ENCODE data around the gene KCNJ9. TPM values are rescaled to one million over a fixed set of nuclear protein-coding genes. Genes with fewer than 3 reads are reported as not detected.

KCNJ9 gene
- total and polyA plus RNA-seq, 3 donors from 2014 or later, result 0.37 to 0.68 (median 0.55) TPM

DNA sequence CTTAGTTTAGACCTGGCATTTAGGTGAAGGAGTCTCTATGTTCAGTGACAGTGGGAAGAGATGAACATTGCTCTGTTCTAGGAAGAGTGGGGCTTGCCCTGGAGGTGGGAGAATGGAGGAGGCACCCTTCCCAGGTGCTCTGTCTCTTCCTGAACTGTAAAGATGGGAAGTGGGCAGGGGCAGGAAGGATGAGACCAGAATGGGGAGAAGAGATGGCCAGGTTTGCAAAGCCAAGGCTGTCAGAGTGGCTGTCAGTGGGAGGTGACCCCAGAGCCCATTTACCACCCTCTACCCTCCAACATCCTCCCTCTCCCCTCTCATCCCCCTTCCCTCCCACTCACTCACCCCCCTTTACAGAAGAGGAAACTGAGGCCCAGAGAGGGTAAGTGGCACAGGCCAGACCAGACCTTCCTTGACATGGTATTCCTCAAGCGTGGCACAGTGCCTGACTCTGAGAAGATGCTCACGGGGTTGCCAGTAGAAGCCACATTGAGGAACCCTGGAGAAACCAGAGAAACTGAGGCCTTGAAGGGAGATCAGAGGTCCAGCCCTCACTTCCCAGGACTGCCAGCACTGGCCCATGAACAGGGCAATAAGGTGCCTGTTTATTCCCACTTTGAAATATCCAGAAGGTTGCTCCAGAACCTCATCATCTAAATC, 18.5 kb downstream of the KCNJ9 start:
- H3K36me3 ChIP-seq (ENCODE audit: low read depth, missing control alignments), result no peaks in the 10 kb centered on the region
- intact Hi-C loops (cut with DNase I; ENCODE audit: low total_unique reads), result loop anchor here (5.0 to 10.0 kb wide), 2 partner anchors 95 to 152 kb away; partner anchors contain the start of gene CASQ1
- no peak overlapping the region for H3K4me3 ChIP-seq
- no peaks in the 10 kb centered on the region for H3K9me3 ChIP-seq
- no peak for DNase-seq
- peaks cover 45% of the 10 kb centered on the region for H3K4me1 ChIP-seq
- peak overlapping the region; percentile 89 to 92 for H3K27ac ChIP-seq
- TF ChIP-seq, protein P1, sequence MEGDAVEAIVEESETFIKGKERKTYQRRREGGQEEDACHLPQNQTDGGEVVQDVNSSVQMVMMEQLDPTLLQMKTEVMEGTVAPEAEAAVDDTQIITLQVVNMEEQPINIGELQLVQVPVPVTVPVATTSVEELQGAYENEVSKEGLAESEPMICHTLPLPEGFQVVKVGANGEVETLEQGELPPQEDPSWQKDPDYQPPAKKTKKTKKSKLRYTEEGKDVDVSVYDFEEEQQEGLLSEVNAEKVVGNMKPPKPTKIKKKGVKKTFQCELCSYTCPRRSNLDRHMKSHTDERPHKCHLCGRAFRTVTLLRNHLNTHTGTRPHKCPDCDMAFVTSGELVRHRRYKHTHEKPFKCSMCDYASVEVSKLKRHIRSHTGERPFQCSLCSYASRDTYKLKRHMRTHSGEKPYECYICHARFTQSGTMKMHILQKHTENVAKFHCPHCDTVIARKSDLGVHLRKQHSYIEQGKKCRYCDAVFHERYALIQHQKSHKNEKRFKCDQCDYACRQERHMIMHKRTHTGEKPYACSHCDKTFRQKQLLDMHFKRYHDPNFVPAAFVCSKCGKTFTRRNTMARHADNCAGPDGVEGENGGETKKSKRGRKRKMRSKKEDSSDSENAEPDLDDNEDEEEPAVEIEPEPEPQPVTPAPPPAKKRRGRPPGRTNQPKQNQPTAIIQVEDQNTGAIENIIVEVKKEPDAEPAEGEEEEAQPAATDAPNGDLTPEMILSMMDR (IDR thresholded peaks at IDR 0.05), result no peak
- no peak for TF ChIP-seq POLR2A (IDR thresholded peaks at IDR 0.05)
- WGBS, 2 donors, result 92 to 97% methylated on average over 2 of the region's 2 CpGs
- no peaks in the 10 kb centered on the region for H3K27me3 ChIP-seq

DNA sequence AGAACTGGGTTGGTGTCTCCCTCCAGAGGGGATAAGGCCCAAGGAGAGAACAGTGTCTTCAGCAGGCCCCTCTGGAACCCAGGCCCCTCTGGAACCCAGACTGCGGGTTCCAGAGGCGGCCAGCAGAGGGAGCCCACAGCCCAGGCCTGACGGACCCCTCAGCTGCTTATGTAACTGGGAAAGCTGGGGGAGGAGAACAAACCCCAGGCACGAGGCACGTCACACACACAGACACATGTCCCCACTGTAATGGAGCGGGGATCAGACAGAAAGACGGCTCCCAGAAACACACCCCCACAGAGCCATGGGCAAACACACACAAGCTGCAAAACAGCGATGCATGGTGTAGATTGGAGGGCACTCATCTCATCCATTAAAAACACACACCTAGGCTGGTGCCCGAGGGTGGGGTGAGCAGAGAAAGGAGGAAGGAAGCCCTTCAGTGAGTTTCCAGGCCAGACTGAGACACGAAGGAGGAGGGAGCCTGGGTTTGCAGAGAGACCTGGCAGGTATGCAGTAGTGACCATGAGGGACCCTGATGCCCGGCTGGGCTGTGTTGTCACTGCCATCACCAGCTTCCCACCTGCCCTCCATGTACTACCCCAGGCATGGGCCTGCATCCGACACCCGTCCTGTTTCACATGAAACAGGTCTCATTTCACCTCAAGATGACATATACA, 19.8 kb downstream of the KCNJ9 start:
- H3K4me3 ChIP-seq, result no peak overlapping the region
- peak; percentile 90 for DNase-seq
- H3K36me3 ChIP-seq (ENCODE audit: low read depth, missing control alignments), result no peaks in the 10 kb centered on the region
- no peaks in the 10 kb centered on the region for H3K27me3 ChIP-seq
- TF ChIP-seq, protein P1 (IDR thresholded peaks at IDR 0.05), result peak; percentile 93 to 98 (median 96)
- TF ChIP-seq POLR2A (IDR thresholded peaks at IDR 0.05), result no peak
- H3K4me1 ChIP-seq, result peaks cover 45% of the 10 kb centered on the region
- H3K27ac ChIP-seq, result peak overlapping the region; percentile 70 to 75
- intact Hi-C loops (cut with DNase I; ENCODE audit: low total_unique reads), result loop anchor here (5.0 to 10.0 kb wide), 2 partner anchors 94 to 151 kb away; partner anchors contain the start of gene CASQ1
- H3K9me3 ChIP-seq, result no peaks in the 10 kb centered on the region
- WGBS, 2 donors, result 34% methylated on average over 11 to 13 of the region's 13 CpGs

DNA sequence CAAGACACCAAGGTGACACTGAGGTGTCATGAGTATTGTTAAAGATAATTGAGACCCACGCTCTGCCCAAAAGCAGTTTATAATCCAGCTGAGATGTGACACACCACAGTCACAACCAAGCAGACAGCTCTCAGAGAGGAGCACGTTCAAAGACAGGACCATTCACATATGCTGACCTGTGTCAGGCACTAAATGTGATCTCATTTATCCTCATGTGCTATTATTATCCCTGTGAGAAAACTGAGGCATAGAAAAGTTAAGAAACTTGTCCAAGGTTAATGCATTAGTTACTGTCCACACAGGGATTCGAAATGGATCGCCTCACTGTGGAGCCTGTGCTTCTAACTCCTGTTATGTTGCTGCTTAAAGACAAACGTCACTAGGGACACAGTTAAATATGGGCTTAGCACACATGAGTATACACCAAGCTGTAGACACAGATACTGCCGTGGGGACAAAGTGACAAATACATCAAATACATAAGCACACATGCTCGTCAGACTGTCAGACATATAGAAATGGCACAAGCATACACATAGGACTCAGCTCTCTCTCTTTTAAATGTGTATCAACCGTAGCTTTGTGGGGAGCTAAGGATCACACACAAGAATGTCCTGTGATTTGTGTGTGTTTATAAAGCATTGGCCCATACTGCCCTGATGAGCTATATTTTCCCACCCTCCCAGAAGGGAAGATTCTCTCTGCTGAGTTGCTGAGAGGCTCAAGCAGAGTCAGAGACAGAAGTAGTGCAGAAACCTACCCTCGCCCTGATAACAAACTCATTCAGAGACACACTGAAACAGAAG, 20.6 kb downstream of the KCNJ9 start:
- H3K27me3 ChIP-seq, result no peaks in the 10 kb centered on the region
- no peaks in the 10 kb centered on the region for H3K36me3 ChIP-seq (ENCODE audit: low read depth, missing control alignments)
- H3K27ac ChIP-seq, result peak overlapping the region; percentile 70 to 75
- no peaks in the 10 kb centered on the region for H3K9me3 ChIP-seq
- no peak for DNase-seq
- intact Hi-C loops (cut with DNase I; ENCODE audit: low total_unique reads), result loop anchor here (5.0 to 10.0 kb wide), 2 partner anchors 93 to 150 kb away; partner anchors contain the start of gene CASQ1
- TF ChIP-seq, protein P1 (IDR thresholded peaks at IDR 0.05), result no peak
- no peak for TF ChIP-seq POLR2A (IDR thresholded peaks at IDR 0.05)
- WGBS, 2 donors, result 57 to 63% methylated on average over 9 of the region's 9 CpGs
- H3K4me3 ChIP-seq, result no peak overlapping the region
- peaks cover 40% of the 10 kb centered on the region for H3K4me1 ChIP-seq

DNA sequence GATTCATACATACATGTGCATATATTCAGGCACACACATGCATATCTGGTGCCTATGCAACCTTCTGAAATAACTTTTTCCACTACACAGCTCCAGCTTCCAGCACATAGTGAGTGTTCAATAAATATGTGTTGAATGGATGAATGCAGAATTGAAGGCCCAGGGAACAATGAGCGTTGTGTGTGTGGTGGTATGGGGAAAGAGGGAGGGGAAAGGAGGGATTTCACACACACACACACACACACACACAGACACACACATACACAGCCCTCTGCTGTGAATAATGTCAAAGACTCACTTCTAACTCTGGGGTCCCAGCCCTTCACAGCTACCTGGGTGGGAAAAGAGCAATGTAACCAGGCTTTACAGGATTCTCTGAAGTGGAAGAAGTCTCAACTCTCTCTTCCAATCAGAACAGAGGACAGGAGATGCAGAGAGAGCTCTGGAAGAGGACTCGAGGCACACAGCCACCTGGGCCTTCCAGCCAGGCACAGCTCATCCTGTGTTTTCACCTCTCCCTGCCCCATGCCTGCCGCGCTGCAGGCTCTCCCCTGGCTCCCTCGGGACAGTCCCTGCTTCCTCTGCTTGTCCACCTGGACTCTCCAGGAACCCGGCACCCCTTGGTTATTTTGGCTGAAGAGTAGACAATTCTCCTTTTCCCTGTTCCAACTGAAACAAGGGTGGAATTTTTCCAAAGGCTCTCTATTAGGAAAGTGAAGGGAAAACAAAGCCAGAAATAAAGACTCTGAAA, 22.5 kb downstream of the KCNJ9 start:
- Histone ChIP-seq H3K4me1 (peaks cover 30% of the 10 kb centered on the region), H3K36me3 (ENCODE audit: low read depth, missing control alignments) (no peaks in the 10 kb centered on the region), H3K9me3 (no peaks in the 10 kb centered on the region), H3K27ac (peak overlapping the region in 1 of 2 donors; percentile 47), H3K27me3 (no peaks in the 10 kb centered on the region), H3K4me3 (no peak overlapping the region)
- TF ChIP-seq, protein P1 (IDR thresholded peaks at IDR 0.05), result no peak
- no peak for TF ChIP-seq POLR2A (IDR thresholded peaks at IDR 0.05)
- no peak for DNase-seq
- intact Hi-C loops (cut with DNase I; ENCODE audit: low total_unique reads), result loop anchor here (5.0 to 10.0 kb wide), 2 partner anchors 91 to 148 kb away; partner anchors contain the start of gene CASQ1
- WGBS, 2 donors, result 42 to 43% methylated on average over 6 of the region's 6 CpGs
